OCI-LY7 (cell line): ENCODE measurements around the gene GALNT10. TPM values are rescaled to one million over a fixed set of nuclear protein-coding genes. Genes with fewer than 3 reads are reported as not detected.

Source experiments
- BruUV-seq: library from RNA; stranded (reverse); fragments of 400-500 nt; replicated peaks from 2 replicates; lab custom pipeline; 2021; lab: Mats Ljungman, UMichigan
- CTCF ChIA-PET: fragments of 300-600 bp; sonication (Branson Sonifier 250); formaldehyde crosslinking; loops from one replicate; lab custom pipeline; 2022; ENCODE audit warnings: antibody characterized with exemption; ENCODE audit not compliant: unreplicated experiment; lab: Charles Lee
- POLR2A ChIA-PET: fragments of 300-600 bp; sonication (Branson Sonifier 250); formaldehyde crosslinking; loops from one replicate; lab custom pipeline; 2022; ENCODE audit warnings: antibody characterized with exemption; lab: Charles Lee
- DNase-seq: peaks from one replicate; pipeline ENCODE4 v3.0.0-alpha.2; 2015; ENCODE audit warnings: low spot score
- H2AFZ ChIP-seq: fragments of 200-600 bp; sonication (generic), shearing (Covaris generic); 2 replicates; pipeline ENCODE4 v1.6.1; 2014; ENCODE audit warnings: mild to moderate bottlenecking, antibody characterized with exemption, low read length, moderate library complexity
- H3K27ac ChIP-seq: fragments of 200-600 bp; sonication (generic); 2 replicates; pipeline ENCODE4 v1.5.1; 2014; ENCODE audit warnings: mixed run types, low read depth, mild to moderate bottlenecking, moderate library complexity, low read length, inconsistent platforms; ENCODE audit not compliant: poor library complexity, severe bottlenecking
- H3K36me3 ChIP-seq: fragments of 200-600 bp; sonication (generic); 2 replicates; pipeline ENCODE4 v1.6.1; 2014; ENCODE audit warnings: mild to moderate bottlenecking, antibody characterized with exemption, low read length, moderate library complexity, mixed read lengths; ENCODE audit not compliant: insufficient read depth
- H3K4me1 ChIP-seq: fragments of 200-600 bp; sonication (generic); 2 replicates; pipeline ENCODE4 v1.5.1; 2014; ENCODE audit warnings: mild to moderate bottlenecking, low read length; ENCODE audit not compliant: insufficient read depth, poor library complexity, severe bottlenecking
- H3K4me2 ChIP-seq: fragments of 200-600 bp; sonication (generic); 2 replicates; pipeline ENCODE4 v1.6.1; 2014; ENCODE audit warnings: mild to moderate bottlenecking, low read length
- H3K4me3 ChIP-seq: fragments of 200-600 bp; sonication (generic); 2 replicates; pipeline ENCODE4 v1.5.1; 2014; ENCODE audit warnings: mild to moderate bottlenecking, low read depth, low read length; ENCODE audit not compliant: poor library complexity, severe bottlenecking
- H3K79me2 ChIP-seq: fragments of 200-600 bp; sonication (generic); 2 replicates; pipeline ENCODE4 v1.6.1; 2016; ENCODE audit warnings: low read depth, mild to moderate bottlenecking, low read length, moderate library complexity, mixed read lengths; ENCODE audit not compliant: insufficient read depth
- H3K9me2 ChIP-seq: fragments of 200-600 bp; sonication (generic); 2 replicates; pipeline ENCODE4 v1.6.1; 2016; ENCODE audit warnings: mild to moderate bottlenecking, low read length, mixed read lengths; ENCODE audit not compliant: insufficient read depth
- H3K9me3 ChIP-seq: fragments of 200-600 bp; sonication (generic); 2 replicates; pipeline ENCODE4 v1.6.1; 2014; ENCODE audit warnings: mild to moderate bottlenecking, mixed run types, low read length, mixed read lengths
- H4K20me1 ChIP-seq: fragments of 200-600 bp; sonication (generic); 2 replicates; pipeline ENCODE4 v1.6.1; 2014; ENCODE audit warnings: mild to moderate bottlenecking, antibody characterized with exemption, low read length, moderate library complexity, mixed read lengths; ENCODE audit not compliant: insufficient read depth
- CTCF ChIP-seq: fragments of 200-600 bp; sonication (generic); conservative IDR thresholded peaks from 2 replicates; pipeline ENCODE4 v1.5.1; 2014; ENCODE audit warnings: mild to moderate bottlenecking, antibody characterized with exemption, low read length, moderate library complexity, mixed read lengths
- EZH2phosphoT487 ChIP-seq: fragments of 200-600 bp; sonication (generic); IDR thresholded peaks from 2 replicates; pipeline ENCODE4 v1.6.1; 2018; ENCODE audit warnings: low read depth, borderline replicate concordance, mild to moderate bottlenecking, mixed run types, antibody characterized with exemption, low read length, moderate library complexity, mixed read lengths
- intact Hi-C: fragments of 100-400 bp; cut with micrococcal nuclease; formaldehyde crosslinking; loops from one replicate; pipeline ENCODE4 v1.10.0; 2022; ENCODE audit not compliant: unreplicated experiment
- total RNA-seq, 2 experiments: library from RNA; depleted of rRNA in 1 of 2; stranded (reverse); fragments of >200 nt in 1 of 2; shearing (Covaris generic) in 1 of 2; gene quantifications; 2 replicates each; pipeline ENCODE4 v1.2.3, GENCODE V29; 2014 to 2022

The GALNT10 gene
- total RNA-seq, 2 experiments from 2014 or later, result 7.3 to 20.6 TPM

GRCh38 chr5:154262342-154262741 lies 71.8 kb downstream of the GALNT10 start:
- no peak for DNase-seq
- Histone ChIP-seq H2AFZ (no peak overlapping the region), H4K20me1 (no peaks in the 10 kb centered on the region), H3K79me2 (no peaks in the 10 kb centered on the region), H3K9me3 (no peaks in the 10 kb centered on the region), H3K4me3 (no peak overlapping the region), H3K4me2 (no peak overlapping the region), H3K9me2 (no peaks in the 10 kb centered on the region), H3K4me1 (no peaks in the 10 kb centered on the region), H3K36me3 (no peaks in the 10 kb centered on the region), H3K27ac (no peak overlapping the region)
- intact Hi-C loops, result no loop called here
- no peak for TF ChIP-seq CTCF
- no peak for TF ChIP-seq EZH2phosphoT487
- ChIA-PET CTCF (interaction anchor here (0.6 kb wide), 1 partner anchor 801 kb away, joined by 3 read pairs; no protein-coding TSS in a partner anchor), POLR2A (interaction anchor here (0.6 to 0.9 kb wide), 2 partner anchors 17 to 153 kb away, joined by 3 read pairs; no protein-coding TSS in a partner anchor)
- no TSS peak for BruUV-seq

- no peaks in the 10 kb centered on the region for H3K36me3 ChIP-seq
- no peak overlapping the region for H2AFZ ChIP-seq
- no peak overlapping the region for H3K4me3 ChIP-seq
- H3K4me1 ChIP-seq, result no peaks in the 10 kb centered on the region
- no peaks in the 10 kb centered on the region for H3K79me2 ChIP-seq
- intact Hi-C loops, result no loop called here
- no peak for DNase-seq
- no peaks in the 10 kb centered on the region for H3K9me3 ChIP-seq
- no peak overlapping the region for H3K4me2 ChIP-seq
- H3K9me2 ChIP-seq, result no peaks in the 10 kb centered on the region
- no peaks in the 10 kb centered on the region for H4K20me1 ChIP-seq
- TF ChIP-seq CTCF (no peak), EZH2phosphoT487 (no peak)
- CTCF ChIA-PET, result no interaction called here
- H3K27ac ChIP-seq, result no peak overlapping the region
- POLR2A ChIA-PET, result no interaction called here
- BruUV-seq, result no TSS peak
Observed at GRCh38 chr5:154264549-154265196, 74.1 kb downstream of the GALNT10 start.

GRCh38 chr5:154265197-154265773 lies 74.8 kb downstream of the GALNT10 start:
- Histone ChIP-seq H3K4me1 (no peaks in the 10 kb centered on the region), H3K9me3 (no peaks in the 10 kb centered on the region), H3K9me2 (no peaks in the 10 kb centered on the region), H4K20me1 (no peaks in the 10 kb centered on the region), H3K36me3 (no peaks in the 10 kb centered on the region), H2AFZ (no peak overlapping the region), H3K4me2 (no peak overlapping the region), H3K4me3 (no peak overlapping the region), H3K79me2 (no peaks in the 10 kb centered on the region), H3K27ac (no peak overlapping the region)
- no peak for DNase-seq
- intact Hi-C loops, result no loop called here
- TF ChIP-seq EZH2phosphoT487, result no peak
- no peak for TF ChIP-seq CTCF
- ChIA-PET CTCF (no interaction called here), POLR2A (interaction anchor here (0.8 kb wide), 1 partner anchor 60 kb away, joined by 3 read pairs; no protein-coding TSS in a partner anchor)
- no TSS peak for BruUV-seq
